SU-DHL-6 (cell line): Measurements from ENCODE around the gene MAP3K12.

Experiments
- EZH2phosphoT487 ChIP-seq: fragments of 200-600 bp; sonication (generic), shearing (Covaris generic); conservative IDR thresholded peaks from 2 replicates; pipeline ENCODE4 v1.6.1; 2018; ENCODE audit warnings: mild to moderate bottlenecking, antibody characterized with exemption, low read length, moderate library complexity, mixed read lengths
- TF ChIP-seq, protein P1 (sequence below): fragments of 200-600 bp; sonication (generic); IDR thresholded peaks from one replicate; pipeline ENCODE4 v1.5.1; 2017; ENCODE audit warnings: antibody characterized with exemption, mild to moderate bottlenecking, low read length, moderate library complexity; ENCODE audit not compliant: insufficient read depth, poor library complexity, severe bottlenecking

DNA sequence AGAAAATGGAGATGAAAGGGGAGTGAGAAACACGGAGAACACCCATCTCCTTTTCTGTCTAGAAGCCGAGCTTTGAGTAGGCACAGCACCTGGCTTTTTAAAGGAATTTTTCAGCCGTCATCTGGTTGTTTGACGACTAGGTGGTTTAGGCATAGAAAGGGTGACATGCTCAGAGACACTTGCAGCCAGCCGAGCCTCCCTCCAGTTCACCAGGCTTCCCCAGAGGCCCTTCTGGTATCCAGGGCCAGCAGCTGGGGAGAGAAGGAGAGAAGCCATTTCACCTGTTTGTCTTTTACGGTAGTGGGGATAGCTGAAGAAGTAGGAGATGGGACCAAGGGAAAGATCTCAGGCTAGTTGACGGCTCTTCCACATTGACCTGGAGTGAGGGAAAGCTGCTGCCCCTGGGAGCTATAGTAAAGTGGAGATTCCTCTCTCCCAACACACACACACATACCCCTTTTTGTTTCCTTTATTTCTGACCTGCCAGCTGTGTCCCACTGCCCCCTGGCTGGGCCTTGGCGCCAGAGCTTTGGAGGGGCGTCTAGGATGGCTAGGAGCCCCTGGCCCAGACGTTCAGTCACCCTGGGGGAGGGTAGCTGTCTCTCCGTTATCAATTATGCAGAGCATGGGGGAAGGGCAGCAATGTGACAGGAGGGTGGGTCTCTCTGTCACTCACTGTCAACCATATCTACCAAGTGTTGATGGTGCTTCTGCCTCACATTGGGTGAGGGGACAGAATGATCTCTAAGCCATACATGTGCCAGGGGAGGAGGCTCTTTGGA, 5.5 kb downstream of the MAP3K12 start:
- TF ChIP-seq, protein P1, sequence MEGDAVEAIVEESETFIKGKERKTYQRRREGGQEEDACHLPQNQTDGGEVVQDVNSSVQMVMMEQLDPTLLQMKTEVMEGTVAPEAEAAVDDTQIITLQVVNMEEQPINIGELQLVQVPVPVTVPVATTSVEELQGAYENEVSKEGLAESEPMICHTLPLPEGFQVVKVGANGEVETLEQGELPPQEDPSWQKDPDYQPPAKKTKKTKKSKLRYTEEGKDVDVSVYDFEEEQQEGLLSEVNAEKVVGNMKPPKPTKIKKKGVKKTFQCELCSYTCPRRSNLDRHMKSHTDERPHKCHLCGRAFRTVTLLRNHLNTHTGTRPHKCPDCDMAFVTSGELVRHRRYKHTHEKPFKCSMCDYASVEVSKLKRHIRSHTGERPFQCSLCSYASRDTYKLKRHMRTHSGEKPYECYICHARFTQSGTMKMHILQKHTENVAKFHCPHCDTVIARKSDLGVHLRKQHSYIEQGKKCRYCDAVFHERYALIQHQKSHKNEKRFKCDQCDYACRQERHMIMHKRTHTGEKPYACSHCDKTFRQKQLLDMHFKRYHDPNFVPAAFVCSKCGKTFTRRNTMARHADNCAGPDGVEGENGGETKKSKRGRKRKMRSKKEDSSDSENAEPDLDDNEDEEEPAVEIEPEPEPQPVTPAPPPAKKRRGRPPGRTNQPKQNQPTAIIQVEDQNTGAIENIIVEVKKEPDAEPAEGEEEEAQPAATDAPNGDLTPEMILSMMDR, result no peak
- no peak for TF ChIP-seq EZH2phosphoT487
